C1 segment of cervical spinal cord (tissue), 14 donors: Measurements from ENCODE around the gene PPP4R4.

Experiments
- DNase-seq, 14 donors: peaks; one replicate each; lab custom pipeline; 2025; lab: John Stamatoyannopoulos, UW

Gene PPP4R4

GRCh38 chr14:94306047-94306978 lies 132.2 kb downstream of the PPP4R4 start:
- DNase-seq, result no peak

- DNase-seq, result no peak
Measured at GRCh38 chr14:94307410-94307992, 133.4 kb downstream of the PPP4R4 start.

DNA sequence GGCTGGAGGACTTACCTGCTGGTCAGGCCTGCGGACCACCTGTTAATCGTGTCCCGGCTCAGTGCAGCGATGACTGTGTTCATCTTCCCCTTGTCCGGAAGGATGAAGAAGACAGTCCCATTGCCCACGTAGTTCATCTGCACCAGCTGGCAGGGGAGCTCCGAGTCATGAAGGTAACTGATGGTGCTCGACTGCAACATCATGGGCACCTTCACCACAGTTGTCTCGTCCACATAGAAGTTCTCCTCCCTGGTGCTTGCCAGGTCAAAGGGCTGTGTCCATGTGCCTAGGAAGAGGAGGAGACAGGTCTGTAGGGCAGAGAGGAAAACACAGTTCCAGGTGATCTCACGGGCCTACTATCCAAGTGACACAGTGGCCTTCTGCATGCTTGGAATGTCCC lies 135.6 kb downstream of the PPP4R4 start:
- no peak for DNase-seq

- DNase-seq, result no peak
Measured at GRCh38 chr14:94310248-94310647, 136.1 kb downstream of the PPP4R4 start.

GRCh38 chr14:94312481-94313246 lies 138.5 kb downstream of the PPP4R4 start:
- DNase-seq, result no peak

- no peak for DNase-seq
Measured at GRCh38 chr14:94313991-94314655, 140.0 kb downstream of the PPP4R4 start.

- DNase-seq, result no peak
Measured at GRCh38 chr14:94314890-94315289, 140.8 kb downstream of the PPP4R4 start.

GRCh38 chr14:94316692-94317091 lies 142.6 kb downstream of the PPP4R4 start:
- no peak for DNase-seq

DNA sequence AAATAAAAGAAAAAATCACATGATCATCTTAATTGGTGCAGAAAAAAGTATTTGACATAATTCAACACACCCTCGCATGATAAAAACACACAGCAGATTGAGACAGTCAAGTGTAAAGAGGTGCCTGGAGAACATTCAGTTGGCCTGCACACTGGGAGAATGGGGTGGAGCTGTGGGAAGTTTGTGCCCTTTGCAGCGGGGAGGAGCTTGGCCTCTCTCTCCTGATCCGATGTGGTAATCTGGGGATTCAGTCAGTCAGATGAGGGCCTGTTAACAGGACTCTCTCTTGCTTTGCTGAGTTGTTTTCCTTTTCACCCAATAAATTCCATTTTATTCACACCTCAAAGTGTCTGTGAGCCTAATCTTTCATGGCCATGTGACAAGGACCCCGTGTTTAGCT lies 143.1 kb downstream of the PPP4R4 start:
- DNase-seq, result no peak

GRCh38 chr14:94320243-94320642 lies 146.1 kb downstream of the PPP4R4 start:
- DNase-seq, result no peak

GRCh38 chr14:94321421-94322271 lies 147.5 kb downstream of the PPP4R4 start:
- DNase-seq, result no peak

- no peak for DNase-seq
Measured at GRCh38 chr14:94322648-94323570, 148.8 kb downstream of the PPP4R4 start, which contains the start of gene SERPINA6. Gene SERPINA6, minus strand, starts transcription at chr14:94323336. Its CDS starts 8,688 bp downstream, at chr14:94314648.

- no peak for DNase-seq
Measured at GRCh38 chr14:94328196-94328595, 154.1 kb downstream of the PPP4R4 start.
